T-helper 17 cell (primary cell): ENCODE results near the gene BUB1B. TPM values are rescaled to one million over a fixed set of nuclear protein-coding genes. Genes with fewer than 3 reads are reported as not detected.
"Not testable (repeated sequence)": the region's sequence is repeated elsewhere in the genome, so short reads cannot be mapped to it uniquely, and the experiment has no call there.

ENCODE experiments used
- ATAC-seq: fragments of 150-1000 bp; cut with Tn5 transposase; 2 replicates; pipeline ENCODE4 v1.10.0; 2021; ENCODE audit warnings: mild to moderate bottlenecking, moderate library complexity
- DNase-seq, 3 donors: peaks; one replicate each; pipeline versions ENCODE4 v3.0.0 to v3.0.0-alpha.2; 2020 to 2021
- H3K9me3 ChIP-seq: one replicate; pipeline ENCODE4 v1.7.0; 2013; ENCODE audit warnings: low read length, mild to moderate bottlenecking; ENCODE audit not compliant: control insufficient read depth, poor library complexity, severe bottlenecking
- H3K27ac Mint-ChIP-seq: one replicate; pipeline ENCODE4 v1.8.0; 2022; ENCODE audit warnings: mild to moderate bottlenecking, moderate library complexity, mixed read lengths
- H3K27me3 Mint-ChIP-seq: one replicate; pipeline ENCODE4 v1.8.0; 2022; ENCODE audit warnings: mixed read lengths
- H3K36me3 Mint-ChIP-seq: one replicate; pipeline ENCODE4 v1.8.0; 2022; ENCODE audit warnings: low read depth, mixed read lengths
- H3K4me1 Mint-ChIP-seq: one replicate; pipeline ENCODE4 v1.8.0; 2022; ENCODE audit warnings: mild to moderate bottlenecking, mixed read lengths
- H3K4me3 Mint-ChIP-seq: one replicate; pipeline ENCODE4 v1.8.0; 2022; ENCODE audit warnings: mild to moderate bottlenecking, moderate library complexity, mixed read lengths
- total RNA-seq, 4 donors: library from RNA in 2 of 4; stranded (reverse) in 2 of 4; gene quantifications; one replicate each; pipeline ENCODE4 v1.2.3 and lab custom pipeline; 2022 to 2026

BUB1B gene
- total RNA-seq, 2 donors from 2014 or later = 1.1 to 3.4 TPM

DNA sequence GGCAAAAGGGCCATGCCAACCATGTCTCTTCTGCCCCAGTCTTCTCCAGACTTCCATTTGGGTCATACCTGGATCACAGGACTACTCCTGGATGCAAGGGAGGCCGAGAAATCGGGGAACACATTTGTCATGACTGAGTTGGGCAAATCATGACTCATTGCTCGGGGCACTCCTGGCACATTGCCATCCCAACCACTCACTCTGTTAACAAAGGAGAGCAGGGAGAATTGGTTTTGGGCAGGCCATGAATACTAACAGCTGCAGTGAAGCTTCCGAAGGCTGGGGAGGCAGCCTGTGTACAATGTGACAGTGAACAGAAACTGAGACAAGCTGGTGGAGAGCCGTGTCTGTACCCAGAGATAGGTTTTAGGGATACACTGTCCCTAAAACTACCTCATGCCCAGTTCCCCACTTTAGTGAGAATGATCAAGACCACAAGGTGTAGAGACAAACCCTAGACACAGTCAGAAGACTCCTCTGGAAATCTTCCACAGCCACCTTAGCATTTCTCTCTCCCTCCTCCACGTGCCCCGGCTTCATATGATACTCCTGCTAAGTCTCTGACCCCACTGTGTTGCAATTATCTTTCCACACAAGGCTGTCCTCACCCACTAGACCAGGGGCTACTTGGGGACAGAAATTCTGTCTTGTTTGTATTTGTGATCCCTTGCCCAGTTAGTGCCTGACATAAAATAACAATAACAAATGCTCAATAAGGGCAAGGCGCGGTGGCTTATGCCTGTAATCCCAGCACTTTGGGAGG, 10.5 kb upstream of the BUB1B start:
- DNase-seq (no peak), ATAC-seq (no peak)
- peaks cover 2% of the 10 kb centered on the region for H3K4me1 Mint-ChIP-seq
- no peak overlapping the region for H3K4me3 Mint-ChIP-seq
- H3K27me3 Mint-ChIP-seq = peaks cover 15% of the 10 kb centered on the region
- H3K36me3 Mint-ChIP-seq = peaks cover 3% of the 10 kb centered on the region
- H3K9me3 ChIP-seq = no peaks in the 10 kb centered on the region
- no peak overlapping the region for H3K27ac Mint-ChIP-seq

DNA sequence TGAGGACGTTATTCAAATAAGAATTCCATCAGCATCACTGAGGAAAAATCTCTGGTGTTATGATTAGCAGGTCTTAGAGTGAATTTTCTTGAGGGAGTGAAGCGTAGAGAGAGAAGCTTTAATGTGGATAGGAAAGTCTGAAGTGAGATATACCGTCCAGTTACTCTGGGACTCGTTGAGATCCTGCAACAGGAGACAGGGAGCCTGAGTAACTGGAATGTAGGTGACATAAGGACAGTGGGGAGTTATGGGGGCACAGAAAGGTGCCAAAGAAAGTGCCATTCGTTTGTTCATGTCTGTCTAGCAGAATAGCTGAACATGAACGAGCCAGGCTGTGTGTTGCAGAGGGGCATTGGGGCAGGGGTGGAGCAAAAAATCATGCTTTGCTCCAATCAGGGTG, 9.4 kb upstream of the BUB1B start:
- peaks cover 15% of the 10 kb centered on the region for H3K27me3 Mint-ChIP-seq

DNA sequence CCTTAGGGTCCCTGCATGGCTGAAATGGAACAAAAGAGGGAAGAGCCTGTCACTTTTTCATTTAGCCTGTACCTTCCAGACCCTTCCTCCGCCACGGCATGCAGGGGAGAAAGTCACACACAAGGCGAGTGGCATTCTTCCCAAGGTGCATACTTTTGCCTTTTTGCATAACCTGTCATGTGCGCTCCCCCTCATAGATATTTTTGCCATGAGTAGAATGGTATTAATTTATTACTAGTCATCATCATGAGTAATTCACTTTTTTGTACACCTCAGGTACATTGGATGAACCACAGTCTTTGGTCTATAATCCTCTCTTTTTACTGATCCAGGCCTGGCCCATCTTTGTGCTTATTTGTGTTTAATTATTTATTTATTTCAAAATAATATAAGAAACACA, 8.9 kb upstream of the BUB1B start:
- Mint-ChIP-seq H3K4me3 (no peak overlapping the region), H3K27me3 (peaks cover 15% of the 10 kb centered on the region), H3K4me1 (peaks cover 2% of the 10 kb centered on the region), H3K36me3 (peaks cover 5% of the 10 kb centered on the region), H3K27ac (no peak overlapping the region)
- no peak for DNase-seq
- ATAC-seq = no peak
- no peaks in the 10 kb centered on the region for H3K9me3 ChIP-seq

More for the DNA sequence above, 9.4 kb upstream of the BUB1B start:
- H3K9me3 ChIP-seq = no peaks in the 10 kb centered on the region
- ATAC-seq (no peak), DNase-seq (no peak)
- Mint-ChIP-seq H3K4me1 (peaks cover 2% of the 10 kb centered on the region), H3K4me3 (no peak overlapping the region), H3K27ac (no peak overlapping the region), H3K36me3 (peaks cover 5% of the 10 kb centered on the region)

DNA sequence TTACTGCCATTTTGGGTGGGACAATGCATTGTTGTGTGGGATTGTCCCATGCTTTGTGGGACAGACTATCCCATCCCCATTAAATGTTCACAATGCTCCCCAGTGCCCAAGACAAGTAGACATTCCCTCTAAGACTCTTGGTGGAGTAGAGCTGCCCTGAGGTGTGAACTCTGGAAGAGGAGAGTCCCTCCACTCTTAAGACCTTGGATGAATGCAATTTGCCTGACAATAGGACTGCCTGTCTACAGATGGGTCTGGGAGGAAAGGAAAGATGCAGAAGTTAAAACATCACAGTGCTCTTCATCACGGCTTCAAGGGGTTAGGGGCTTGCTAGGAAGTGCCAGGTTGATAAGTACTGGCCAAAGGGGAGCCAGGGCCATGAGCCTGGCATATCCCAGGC, 6.0 kb upstream of the BUB1B start:
- H3K27ac Mint-ChIP-seq, DNase-seq, ATAC-seq, H3K4me3 Mint-ChIP-seq, H3K9me3 ChIP-seq, H3K4me1 Mint-ChIP-seq, H3K36me3 Mint-ChIP-seq: not testable (repeated sequence)
- peaks cover 15% of the 10 kb centered on the region for H3K27me3 Mint-ChIP-seq

DNA sequence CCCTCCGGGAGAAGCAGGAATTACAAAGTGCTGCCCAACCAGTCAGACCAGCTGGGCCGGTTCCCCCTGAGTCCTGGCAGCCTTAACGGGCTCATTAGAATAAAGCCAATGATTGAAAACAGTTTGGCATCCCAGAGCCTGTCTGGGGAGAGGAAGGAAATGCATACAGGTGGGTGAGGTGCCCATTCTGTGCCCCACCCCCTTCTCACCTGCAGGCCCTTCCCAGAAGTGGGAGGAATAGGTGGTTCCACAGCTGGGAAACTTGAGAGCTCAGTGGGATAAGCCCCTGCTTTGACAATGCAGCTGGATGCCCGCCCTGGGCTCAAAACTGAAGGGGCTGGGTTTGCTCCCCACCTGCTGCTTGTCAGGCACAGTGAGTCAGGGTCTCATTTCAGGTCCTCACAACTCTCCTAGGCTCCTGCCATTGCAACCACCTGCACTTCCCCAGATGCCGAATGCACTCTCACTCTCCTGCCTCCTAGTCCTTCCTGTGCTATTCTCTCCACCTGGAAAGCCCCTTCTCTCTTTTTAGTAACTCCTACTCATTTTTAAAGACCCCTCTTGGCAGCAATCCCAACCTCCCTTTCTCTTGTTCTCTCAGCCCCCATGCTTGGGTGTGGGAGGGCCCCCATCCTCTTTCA, 5.5 kb upstream of the BUB1B start:
- ATAC-seq = no peak
- H3K9me3 ChIP-seq = no peaks in the 10 kb centered on the region
- Mint-ChIP-seq H3K27me3 (peaks cover 15% of the 10 kb centered on the region), H3K27ac (peak overlapping the region; percentile 80), H3K4me3 (no peak overlapping the region), H3K36me3 (peaks cover 5% of the 10 kb centered on the region), H3K4me1 (peaks cover 2% of the 10 kb centered on the region)
- no peak for DNase-seq

DNA sequence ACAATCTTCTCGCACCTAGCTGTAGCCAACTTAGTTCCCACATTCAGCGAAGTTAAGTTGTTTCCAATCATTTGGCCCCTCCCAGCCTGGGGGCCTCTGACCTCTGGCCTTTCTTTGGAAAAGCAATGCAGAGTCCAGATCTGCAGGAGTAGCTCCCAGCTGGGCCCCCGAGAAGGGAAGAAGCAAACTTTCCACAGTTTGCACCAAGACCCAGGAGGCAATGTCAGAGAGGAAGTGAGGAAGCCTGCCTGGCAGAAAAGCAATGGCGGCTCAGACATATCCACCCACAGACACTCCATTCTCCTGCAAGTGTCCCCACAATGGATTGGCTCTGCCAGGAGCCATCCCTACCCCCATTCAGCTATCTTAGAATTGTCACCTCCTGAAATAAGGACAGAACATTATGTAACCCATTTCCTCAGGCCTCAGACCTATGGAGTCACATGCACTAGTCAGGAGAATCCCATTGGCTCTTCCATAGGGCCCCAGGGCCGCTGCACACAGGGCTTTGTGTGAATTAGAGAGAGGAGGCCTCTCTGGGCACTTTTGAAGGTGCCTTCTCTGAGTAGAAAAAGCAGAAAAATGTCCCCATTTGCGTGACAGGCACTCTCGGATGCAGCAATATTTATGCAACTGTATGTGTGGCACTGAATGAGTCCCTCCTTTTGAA, 3.0 kb upstream of the BUB1B start:
- DNase-seq = no peak
- no peaks in the 10 kb centered on the region for H3K4me1 Mint-ChIP-seq
- H3K27ac Mint-ChIP-seq = peak overlapping the region; percentile 0
- H3K4me3 Mint-ChIP-seq = no peak overlapping the region
- peaks cover 3% of the 10 kb centered on the region for H3K36me3 Mint-ChIP-seq
- no peak for ATAC-seq
- H3K9me3 ChIP-seq = no peaks in the 10 kb centered on the region
- peaks cover 7% of the 10 kb centered on the region for H3K27me3 Mint-ChIP-seq

DNA sequence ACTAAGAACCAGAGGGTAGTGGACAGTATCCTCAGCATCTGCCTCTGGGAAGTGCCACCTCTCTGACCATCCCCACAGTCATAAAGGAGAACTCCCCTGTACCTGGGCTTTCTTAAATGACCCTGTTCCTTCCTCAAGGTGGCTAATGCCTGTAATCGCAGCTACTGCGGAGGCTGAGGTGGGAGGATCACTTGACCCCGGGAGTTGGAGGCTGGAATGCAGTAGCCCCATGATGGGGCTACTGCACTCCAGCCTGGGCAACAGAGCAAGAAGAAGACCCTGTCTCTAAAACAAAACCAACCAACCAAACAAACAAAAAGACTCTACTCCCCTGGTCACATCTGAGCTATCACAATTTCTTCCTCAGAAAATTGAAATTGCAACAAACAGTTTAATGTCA, 848 bp upstream of the BUB1B start:
- no peak overlapping the region for H3K4me3 Mint-ChIP-seq
- H3K27me3 Mint-ChIP-seq = peaks cover 3% of the 10 kb centered on the region
- no peaks in the 10 kb centered on the region for H3K9me3 ChIP-seq
- H3K4me1 Mint-ChIP-seq = no peaks in the 10 kb centered on the region
- ATAC-seq (no peak), DNase-seq (no peak)
- H3K27ac Mint-ChIP-seq = no peak overlapping the region
- H3K36me3 Mint-ChIP-seq = peaks cover 3% of the 10 kb centered on the region

DNA sequence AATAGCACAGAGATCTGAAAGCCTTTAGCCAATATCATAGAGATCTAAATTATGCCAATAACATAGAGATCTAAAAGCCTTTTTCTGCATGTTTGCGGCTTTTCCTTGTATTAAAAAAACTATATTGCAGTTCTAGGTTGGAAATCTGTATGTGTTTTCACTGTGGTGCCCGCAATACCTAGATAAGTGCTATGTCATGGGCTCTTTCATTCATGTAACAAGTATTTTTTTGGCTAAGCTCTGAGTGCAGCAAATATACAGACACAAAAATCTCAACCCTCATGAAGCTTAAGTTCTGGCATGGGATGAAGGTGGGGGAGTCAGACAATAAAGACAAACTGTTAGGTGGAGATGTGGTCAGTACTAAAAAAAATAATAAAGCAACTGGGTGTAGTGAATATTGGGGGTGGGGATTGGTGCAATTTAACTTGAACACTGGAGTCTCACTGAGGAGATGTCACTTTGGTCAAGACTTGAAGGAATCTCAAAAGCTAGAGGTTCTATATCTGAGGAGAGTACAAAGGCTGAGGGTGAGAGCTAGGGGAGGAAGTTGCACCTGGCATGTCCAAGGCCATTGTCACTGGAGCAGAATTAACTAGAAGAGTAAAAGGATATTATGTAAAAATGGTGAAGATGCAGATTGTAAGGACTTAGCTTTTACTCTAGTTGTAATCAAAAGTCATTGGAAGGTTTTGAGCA, 973 bp downstream of the BUB1B start:
- Mint-ChIP-seq H3K4me1 (no peaks in the 10 kb centered on the region), H3K36me3 (no peaks in the 10 kb centered on the region), H3K4me3 (no peak overlapping the region), H3K27me3 (no peaks in the 10 kb centered on the region), H3K27ac (no peak overlapping the region)
- DNase-seq (no peak), ATAC-seq (no peak)
- no peaks in the 10 kb centered on the region for H3K9me3 ChIP-seq

DNA sequence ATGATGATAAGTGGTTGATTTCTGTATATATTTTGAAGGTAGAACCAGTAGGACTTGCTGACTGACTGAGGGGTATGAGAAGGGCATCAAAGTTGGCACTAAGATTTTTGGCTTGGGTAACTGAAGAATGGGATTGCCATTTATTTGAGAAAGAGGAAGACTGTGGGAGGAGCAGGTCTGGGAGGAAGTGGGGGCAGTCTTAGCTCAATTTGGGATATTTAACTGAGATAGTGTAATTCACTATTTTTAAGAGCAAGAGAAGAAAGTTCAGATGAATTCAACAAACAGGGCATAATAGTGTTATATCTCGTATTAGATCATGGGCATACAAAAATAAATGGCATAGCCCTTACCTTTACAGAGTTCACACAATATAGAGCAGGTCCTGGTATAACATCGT, 1.7 kb downstream of the BUB1B start:
- no peak for DNase-seq
- Mint-ChIP-seq H3K27me3 (no peaks in the 10 kb centered on the region), H3K27ac (no peak overlapping the region), H3K4me3 (no peak overlapping the region), H3K36me3 (no peaks in the 10 kb centered on the region), H3K4me1 (no peaks in the 10 kb centered on the region)
- ATAC-seq = no peak
- H3K9me3 ChIP-seq = no peaks in the 10 kb centered on the region

DNA sequence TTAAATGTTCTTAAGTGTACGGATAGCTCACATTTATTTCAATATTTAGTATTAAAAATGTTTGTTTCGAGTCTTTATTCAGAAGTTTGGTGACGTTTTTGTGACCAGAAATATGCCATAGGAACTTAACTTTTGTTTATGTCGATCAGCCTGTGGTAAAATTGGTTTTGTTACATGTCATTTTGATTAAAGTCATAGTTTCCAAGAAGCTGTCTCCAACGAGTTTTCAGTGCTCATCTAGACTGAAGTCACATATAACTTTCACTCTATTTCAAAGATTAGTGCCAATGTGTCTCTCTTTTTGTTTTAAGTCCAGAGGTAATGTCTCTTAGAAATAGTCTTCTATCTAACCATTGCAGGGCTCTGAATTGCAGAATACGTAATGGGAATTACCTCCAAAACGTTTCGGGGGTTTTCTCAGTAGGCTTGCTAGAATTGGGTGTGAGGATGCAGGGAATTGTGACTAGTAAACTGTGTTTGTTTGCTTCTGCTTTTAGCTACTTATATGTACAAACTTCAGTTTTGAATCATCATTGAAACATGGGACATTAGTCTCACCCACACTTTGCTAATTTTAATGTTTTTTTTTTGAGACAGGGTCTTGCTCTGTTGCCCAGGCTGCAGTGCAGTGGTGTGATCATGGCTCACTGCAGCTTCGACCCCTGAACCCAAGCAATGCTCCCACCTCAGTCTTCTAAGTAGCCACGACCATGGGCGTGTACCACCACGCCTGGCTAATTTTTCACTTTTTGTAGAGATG, 3.0 kb downstream of the BUB1B start:
- Mint-ChIP-seq H3K36me3 (no peaks in the 10 kb centered on the region), H3K4me1 (no peaks in the 10 kb centered on the region), H3K4me3 (no peak overlapping the region), H3K27ac (peak overlapping the region; percentile 65), H3K27me3 (no peaks in the 10 kb centered on the region)
- ATAC-seq (no peak), DNase-seq (no peak)
- H3K9me3 ChIP-seq = no peaks in the 10 kb centered on the region

DNA sequence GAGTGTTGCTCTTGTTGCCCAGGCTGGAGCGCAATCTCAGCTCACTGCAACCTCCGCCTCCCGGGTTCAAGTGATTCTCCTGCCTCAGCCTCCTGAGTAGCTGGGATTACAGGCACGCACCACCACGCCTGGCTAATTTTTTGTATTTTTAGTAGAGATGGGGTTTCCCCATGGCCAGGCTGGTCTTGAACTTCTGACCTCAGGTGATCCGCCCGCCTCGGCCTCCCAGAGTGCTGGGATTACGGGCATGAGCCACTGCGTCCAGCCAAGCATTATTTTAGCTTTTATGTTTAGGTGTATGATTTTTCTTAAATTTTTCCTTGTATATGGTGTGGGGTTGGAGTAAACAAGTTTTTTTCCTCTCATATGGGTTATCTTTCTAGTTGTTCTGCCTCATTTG, 6.5 kb downstream of the BUB1B start:
- not testable (repeated sequence) for H3K27ac Mint-ChIP-seq, H3K27me3 Mint-ChIP-seq, H3K36me3 Mint-ChIP-seq, H3K4me1 Mint-ChIP-seq, DNase-seq, H3K4me3 Mint-ChIP-seq, H3K9me3 ChIP-seq, ATAC-seq

DNA sequence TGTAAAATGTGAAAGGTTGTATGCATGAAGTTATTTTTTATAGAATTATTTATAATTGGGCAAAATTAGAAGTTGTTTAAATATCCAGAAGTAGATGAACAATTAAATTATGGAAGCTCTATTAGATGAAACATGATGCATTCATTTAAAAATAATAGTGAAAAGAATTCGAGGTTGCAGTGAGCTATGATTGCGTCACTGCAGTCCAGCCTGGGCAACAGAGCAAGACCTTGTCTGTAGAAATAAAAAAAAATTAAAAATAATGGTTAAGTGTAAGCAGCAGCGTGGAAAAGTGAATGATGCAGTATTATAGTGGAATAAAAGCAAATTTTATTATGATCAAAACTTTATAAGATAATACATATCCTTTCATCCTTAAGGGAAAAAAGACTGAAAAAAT, 14.3 kb downstream of the BUB1B start:
- no peaks in the 10 kb centered on the region for H3K9me3 ChIP-seq
- ATAC-seq (no peak), DNase-seq (no peak)
- Mint-ChIP-seq H3K27me3 (no peaks in the 10 kb centered on the region), H3K36me3 (no peaks in the 10 kb centered on the region), H3K4me1 (peaks cover 8% of the 10 kb centered on the region), H3K4me3 (no peak overlapping the region), H3K27ac (no peak overlapping the region)
